Activated CD8-positive, alpha-beta memory T cell treated with anti-CD3 and anti-CD28 coated beads, Interleukin-2, amount 10 ng/mL, durations not matched to agents 7 days and 5 days (primary cell): ENCODE results near the gene PITRM1. TPM values are rescaled to one million over a fixed set of nuclear protein-coding genes. Genes with fewer than 3 reads are reported as not detected.

Source experiments
- ATAC-seq: fragments of 150-1000 bp; cut with Tn5 transposase; one replicate; pipeline ENCODE4 v1.10.0; 2021; ENCODE audit warnings: moderate library complexity
- CTCF ChIA-PET: fragments of 350-600 bp; sonication (Branson Sonifier 250); formaldehyde crosslinking; loops from one replicate; lab custom pipeline; 2021; ENCODE audit warnings: antibody characterized with exemption; lab: Charles Lee
- DNase-seq: peaks from one replicate; pipeline ENCODE4 v3.0.0-alpha.2; 2020
- H3K27ac Mint-ChIP-seq: one replicate; pipeline ENCODE4 v1.8.0; 2021; ENCODE audit warnings: mild to moderate bottlenecking, mixed read lengths
- H3K27me3 Mint-ChIP-seq: one replicate; pipeline ENCODE4 v1.8.0; 2021; ENCODE audit warnings: mixed read lengths
- H3K36me3 Mint-ChIP-seq: one replicate; pipeline ENCODE4 v1.8.0; 2021; ENCODE audit warnings: mild to moderate bottlenecking, mixed read lengths
- H3K4me1 Mint-ChIP-seq: one replicate; pipeline ENCODE4 v1.8.0; 2021; ENCODE audit warnings: mixed read lengths
- H3K4me3 Mint-ChIP-seq: one replicate; pipeline ENCODE4 v1.8.0; 2021; ENCODE audit warnings: mild to moderate bottlenecking, moderate library complexity, mixed read lengths
- H3K9me3 Mint-ChIP-seq: one replicate; pipeline ENCODE4 v1.8.0; 2022; ENCODE audit warnings: low read depth, mixed read lengths
- total RNA-seq, 2 experiments: library from RNA; stranded (reverse); gene quantifications; one replicate each; pipeline ENCODE4 v1.2.3, GENCODE V29; 2021

The PITRM1 gene
- total RNA-seq, 2 experiments from 2014 or later = 65.3 to 71.3 TPM

GRCh38 chr10:3126741-3127346 lies 45.7 kb downstream of the PITRM1 start:
- H3K9me3 Mint-ChIP-seq = no peaks in the 10 kb centered on the region
- no peaks in the 10 kb centered on the region for H3K27me3 Mint-ChIP-seq
- CTCF ChIA-PET = no interaction called here
- no peak overlapping the region for H3K27ac Mint-ChIP-seq
- peaks cover 40% of the 10 kb centered on the region for H3K36me3 Mint-ChIP-seq
- H3K4me3 Mint-ChIP-seq = no peak overlapping the region
- no peak for DNase-seq
- ATAC-seq = no peak
- no peaks in the 10 kb centered on the region for H3K4me1 Mint-ChIP-seq

- DNase-seq (no peak), ATAC-seq (no peak)
- no peak overlapping the region for H3K27ac Mint-ChIP-seq
- no peaks in the 10 kb centered on the region for H3K4me1 Mint-ChIP-seq
- no peaks in the 10 kb centered on the region for H3K27me3 Mint-ChIP-seq
- no peak overlapping the region for H3K4me3 Mint-ChIP-seq
- CTCF ChIA-PET = no interaction called here
- H3K36me3 Mint-ChIP-seq = peaks cover 37% of the 10 kb centered on the region
- no peaks in the 10 kb centered on the region for H3K9me3 Mint-ChIP-seq
Measured at GRCh38 chr10:3126249-3126648, 46.3 kb downstream of the PITRM1 start.

- Mint-ChIP-seq H3K27ac (no peak overlapping the region), H3K36me3 (peaks cover 38% of the 10 kb centered on the region), H3K27me3 (no peaks in the 10 kb centered on the region), H3K9me3 (no peaks in the 10 kb centered on the region), H3K4me3 (no peak overlapping the region), H3K4me1 (no peaks in the 10 kb centered on the region)
- DNase-seq = no peak
- ATAC-seq = no peak
- CTCF ChIA-PET = no interaction called here
Measured at GRCh38 chr10:3125527-3126170, 46.9 kb downstream of the PITRM1 start.

- no peaks in the 10 kb centered on the region for H3K4me1 Mint-ChIP-seq
- CTCF ChIA-PET = no interaction called here
- H3K4me3 Mint-ChIP-seq = no peak overlapping the region
- no peak for DNase-seq
- H3K9me3 Mint-ChIP-seq = no peaks in the 10 kb centered on the region
- no peaks in the 10 kb centered on the region for H3K27me3 Mint-ChIP-seq
- peaks cover 32% of the 10 kb centered on the region for H3K36me3 Mint-ChIP-seq
- H3K27ac Mint-ChIP-seq = no peak overlapping the region
- no peak for ATAC-seq
Measured at GRCh38 chr10:3124412-3125175, 48.0 kb downstream of the PITRM1 start.

- H3K27me3 Mint-ChIP-seq = no peaks in the 10 kb centered on the region
- no peak overlapping the region for H3K4me3 Mint-ChIP-seq
- no peaks in the 10 kb centered on the region for H3K9me3 Mint-ChIP-seq
- H3K36me3 Mint-ChIP-seq = peaks cover 33% of the 10 kb centered on the region
- no peak for DNase-seq
- CTCF ChIA-PET = no interaction called here
- no peaks in the 10 kb centered on the region for H3K4me1 Mint-ChIP-seq
- H3K27ac Mint-ChIP-seq = no peak overlapping the region
- ATAC-seq = no peak
Measured at GRCh38 chr10:3123571-3124411, 48.8 kb downstream of the PITRM1 start.

GRCh38 chr10:3122486-3123205 lies 49.9 kb downstream of the PITRM1 start:
- no peak for ATAC-seq
- H3K9me3 Mint-ChIP-seq = no peaks in the 10 kb centered on the region

GRCh38 chr10:3122034-3122433 lies 50.5 kb downstream of the PITRM1 start:
- Mint-ChIP-seq H3K36me3 (peaks cover 42% of the 10 kb centered on the region), H3K9me3 (no peaks in the 10 kb centered on the region), H3K27me3 (no peaks in the 10 kb centered on the region), H3K4me1 (no peaks in the 10 kb centered on the region), H3K27ac (no peak overlapping the region), H3K4me3 (no peak overlapping the region)
- DNase-seq = no peak
- no peak for ATAC-seq
- CTCF ChIA-PET = no interaction called here

More at GRCh38 chr10:3122486-3123205, 49.9 kb downstream of the PITRM1 start:
- H3K27me3 Mint-ChIP-seq = no peaks in the 10 kb centered on the region
- H3K4me1 Mint-ChIP-seq = no peaks in the 10 kb centered on the region
- H3K27ac Mint-ChIP-seq = no peak overlapping the region
- DNase-seq = no peak
- no peak overlapping the region for H3K4me3 Mint-ChIP-seq
- CTCF ChIA-PET = no interaction called here
- H3K36me3 Mint-ChIP-seq = peaks cover 38% of the 10 kb centered on the region

GRCh38 chr10:3119796-3120459 lies 52.7 kb downstream of the PITRM1 start:
- CTCF ChIA-PET = interaction anchor here (0.6 to 0.8 kb wide), 2 partner anchors 33 to 77 kb away, joined by 3 read pairs; no protein-coding TSS in a partner anchor
- ATAC-seq (no peak), DNase-seq (no peak)
- H3K4me1 Mint-ChIP-seq = no peaks in the 10 kb centered on the region
- no peaks in the 10 kb centered on the region for H3K27me3 Mint-ChIP-seq
- H3K36me3 Mint-ChIP-seq = peaks cover 53% of the 10 kb centered on the region
- no peaks in the 10 kb centered on the region for H3K9me3 Mint-ChIP-seq
- no peak overlapping the region for H3K4me3 Mint-ChIP-seq
- no peak overlapping the region for H3K27ac Mint-ChIP-seq

- DNase-seq (no peak), ATAC-seq (no peak)
- peaks cover 62% of the 10 kb centered on the region for H3K36me3 Mint-ChIP-seq
- no peaks in the 10 kb centered on the region for H3K4me1 Mint-ChIP-seq
- no peaks in the 10 kb centered on the region for H3K27me3 Mint-ChIP-seq
- CTCF ChIA-PET = interaction anchor here (0.7 kb wide), 1 partner anchor 38 kb away, joined by 3 read pairs; no protein-coding TSS in a partner anchor
- no peak overlapping the region for H3K27ac Mint-ChIP-seq
- no peaks in the 10 kb centered on the region for H3K9me3 Mint-ChIP-seq
- no peak overlapping the region for H3K4me3 Mint-ChIP-seq
Measured at GRCh38 chr10:3118641-3119091, 53.9 kb downstream of the PITRM1 start.

GRCh38 chr10:3117486-3117885 lies 55.1 kb downstream of the PITRM1 start:
- Mint-ChIP-seq H3K36me3 (peaks cover 63% of the 10 kb centered on the region), H3K4me1 (no peaks in the 10 kb centered on the region), H3K27ac (no peak overlapping the region), H3K9me3 (no peaks in the 10 kb centered on the region), H3K4me3 (no peak overlapping the region), H3K27me3 (no peaks in the 10 kb centered on the region)
- no peak for DNase-seq
- ATAC-seq = no peak
- CTCF ChIA-PET = no interaction called here

- no peak for DNase-seq
- no peaks in the 10 kb centered on the region for H3K27me3 Mint-ChIP-seq
- CTCF ChIA-PET = no interaction called here
- H3K4me3 Mint-ChIP-seq = no peak overlapping the region
- H3K4me1 Mint-ChIP-seq = no peaks in the 10 kb centered on the region
- peaks cover 64% of the 10 kb centered on the region for H3K36me3 Mint-ChIP-seq
- no peak overlapping the region for H3K27ac Mint-ChIP-seq
- H3K9me3 Mint-ChIP-seq = no peaks in the 10 kb centered on the region
- no peak for ATAC-seq
Measured at GRCh38 chr10:3116508-3117100, 56.0 kb downstream of the PITRM1 start.

- CTCF ChIA-PET = no interaction called here
- Mint-ChIP-seq H3K36me3 (peaks cover 65% of the 10 kb centered on the region), H3K4me3 (no peak overlapping the region), H3K27ac (no peak overlapping the region), H3K9me3 (no peaks in the 10 kb centered on the region), H3K4me1 (peaks cover 3% of the 10 kb centered on the region), H3K27me3 (no peaks in the 10 kb centered on the region)
- no peak for DNase-seq
- ATAC-seq = no peak
Measured at GRCh38 chr10:3115685-3116084, 56.9 kb downstream of the PITRM1 start.
